OCI-LY7 (cell line): ENCODE data around the gene GSK3B.

Experiments
- CTCF ChIP-seq: fragments of 200-600 bp; sonication (generic); conservative IDR thresholded peaks from 2 replicates; pipeline ENCODE4 v1.5.1; 2014; ENCODE audit warnings: mild to moderate bottlenecking, antibody characterized with exemption, low read length, moderate library complexity, mixed read lengths
- EZH2phosphoT487 ChIP-seq: fragments of 200-600 bp; sonication (generic); IDR thresholded peaks from 2 replicates; pipeline ENCODE4 v1.6.1; 2018; ENCODE audit warnings: low read depth, borderline replicate concordance, mild to moderate bottlenecking, mixed run types, antibody characterized with exemption, low read length, moderate library complexity, mixed read lengths

GRCh38 chr3:120040813-120041377, 53.4 kb downstream of the GSK3B start:
- no peak for TF ChIP-seq EZH2phosphoT487
- TF ChIP-seq CTCF, result no peak
